ENCODE results near the gene HPD.
"Not testable (repeated sequence)": the region's sequence is repeated elsewhere in the genome, so short reads cannot be mapped to it uniquely, and the experiment has no call there.

The HPD gene

DNA sequence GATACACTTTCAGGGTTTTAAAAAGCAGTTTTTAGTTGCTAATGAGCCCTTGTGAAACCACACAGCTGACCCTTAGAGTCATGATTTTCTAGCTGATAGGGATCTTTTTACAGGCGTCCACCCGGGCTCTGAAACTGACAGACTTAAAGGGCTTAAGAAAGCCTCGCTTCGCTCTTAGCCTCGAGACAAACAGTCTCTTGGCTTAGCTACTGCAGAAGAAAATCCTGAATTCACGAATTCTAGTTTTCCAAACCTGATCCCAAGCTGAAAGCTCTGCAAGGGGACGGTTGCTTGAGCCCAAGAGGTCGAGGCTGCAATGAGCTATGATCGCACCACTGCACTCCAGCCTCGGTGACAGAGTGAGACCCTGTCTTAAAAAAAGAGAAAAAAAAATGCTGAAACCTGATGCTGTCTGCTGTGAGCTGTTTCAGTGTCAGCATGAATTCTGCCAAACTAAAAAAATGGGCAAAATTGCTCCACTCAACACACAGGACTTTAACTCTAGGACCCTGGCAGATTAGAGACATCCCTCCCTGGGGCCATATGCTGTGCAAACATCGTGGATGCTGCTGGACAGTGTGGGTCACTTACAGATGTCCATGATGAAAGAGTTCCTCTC, 3.1 kb upstream of the HPD start:
- FAIRE-seq, result no peak

DNA sequence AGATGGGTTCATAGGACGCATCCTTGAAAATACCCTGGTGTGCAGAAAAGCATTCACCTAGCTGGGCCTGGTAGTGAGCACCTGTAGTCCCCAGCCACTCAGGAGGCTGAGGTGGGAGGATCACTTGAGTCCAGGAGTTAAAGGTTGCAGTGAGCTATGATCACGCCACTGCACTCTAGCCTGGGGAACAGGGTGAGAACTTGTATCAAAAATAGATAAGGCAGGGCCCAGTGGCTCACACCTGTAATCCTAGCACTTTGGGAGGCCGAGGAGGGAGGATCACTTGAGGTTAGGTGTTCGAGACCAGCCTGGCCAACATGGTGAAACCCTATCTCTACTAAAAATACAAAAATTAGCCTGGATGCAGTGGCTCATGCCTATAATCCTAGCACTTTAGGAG, 2.0 kb upstream of the HPD start:
- FAIRE-seq, result not testable (repeated sequence)

DNA sequence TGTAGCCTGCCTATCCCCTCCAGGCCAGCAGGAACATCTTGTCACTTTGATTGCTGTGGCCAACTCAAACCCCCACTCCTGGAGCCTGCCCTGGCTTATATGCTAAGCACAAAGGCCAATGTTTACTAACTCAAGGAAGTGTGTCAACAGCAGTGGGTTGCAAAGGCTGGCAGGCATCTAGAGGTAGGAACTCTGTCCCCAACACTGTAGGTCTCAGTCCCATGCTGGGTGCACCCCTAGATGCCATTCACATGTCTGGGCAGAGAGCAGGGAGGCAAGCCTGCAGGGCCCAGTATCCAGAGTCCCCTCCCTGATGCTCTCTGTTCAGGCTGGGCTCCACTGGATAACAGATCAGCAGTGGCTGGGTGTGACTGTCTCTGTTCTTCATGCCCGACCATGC, 1.6 kb upstream of the HPD start:
- no peak for FAIRE-seq

DNA sequence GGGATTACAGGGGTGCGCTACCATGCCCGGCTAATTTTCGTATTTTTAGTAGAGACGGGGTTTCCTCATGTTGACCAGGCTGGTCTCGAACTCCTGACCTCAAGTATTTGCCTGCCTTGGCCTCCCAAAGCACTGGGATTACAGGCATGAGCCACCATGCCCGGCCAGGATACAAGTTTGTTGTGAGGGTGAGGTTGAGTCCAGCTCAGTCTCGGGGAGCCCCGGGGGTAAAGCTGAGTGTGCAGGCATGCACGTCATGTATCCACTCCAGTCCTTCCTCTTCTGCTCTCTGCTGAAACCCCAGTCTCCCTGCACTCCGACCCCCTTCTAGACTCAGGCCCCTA, 369 bp downstream of the HPD start:
- no peak for FAIRE-seq

- FAIRE-seq, result no peak
These were observed 1.1 kb downstream of the HPD start for GRCh38 chr12:121857322-121858246.

DNA sequence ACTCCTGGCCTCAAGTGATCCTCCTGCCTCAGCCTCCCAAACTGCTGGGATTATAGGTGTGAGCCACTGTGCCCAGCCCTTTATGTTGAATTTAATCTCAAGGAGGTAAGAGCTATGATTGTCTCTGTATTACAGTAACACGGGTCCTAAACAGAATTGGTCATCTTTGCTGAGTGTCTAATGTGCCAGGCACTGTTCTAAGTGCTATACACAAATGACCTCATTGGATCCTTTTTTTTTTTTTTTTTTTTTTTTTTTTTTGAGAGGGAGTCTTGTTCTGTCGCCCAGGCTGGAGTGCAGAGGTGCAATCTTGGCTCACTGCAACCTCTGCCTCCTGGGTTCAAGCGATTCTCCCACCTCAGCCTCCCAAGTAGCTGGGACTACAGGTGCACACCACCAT, 6.3 kb downstream of the HPD start:
- not testable (repeated sequence) for FAIRE-seq

- FAIRE-seq, result no peak
These were observed 9.0 kb downstream of the HPD start for GRCh38 chr12:121849665-121850064.

DNA sequence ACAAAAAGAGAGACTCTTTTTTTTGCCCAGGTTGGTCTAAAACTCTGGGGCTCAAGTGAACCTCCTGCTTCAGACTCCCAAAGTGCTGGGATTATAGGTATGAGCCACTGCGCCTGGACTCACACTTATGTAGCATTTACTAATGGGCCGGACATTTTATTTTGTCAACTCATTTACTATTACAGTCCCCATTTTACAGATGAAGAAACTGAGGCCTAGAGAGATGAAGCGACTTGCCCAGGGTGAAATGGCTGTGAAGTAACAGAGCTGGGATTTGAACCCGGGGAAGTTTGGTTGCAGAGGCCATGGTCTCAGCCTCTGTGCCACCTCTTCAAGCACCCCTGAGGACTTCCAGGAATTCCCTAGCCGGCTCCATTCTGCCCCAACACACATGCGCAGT, 9.4 kb downstream of the HPD start:
- FAIRE-seq, result no peak

GRCh38 chr12:121845701-121846100, 13.0 kb downstream of the HPD start:
- FAIRE-seq, result no peak

DNA sequence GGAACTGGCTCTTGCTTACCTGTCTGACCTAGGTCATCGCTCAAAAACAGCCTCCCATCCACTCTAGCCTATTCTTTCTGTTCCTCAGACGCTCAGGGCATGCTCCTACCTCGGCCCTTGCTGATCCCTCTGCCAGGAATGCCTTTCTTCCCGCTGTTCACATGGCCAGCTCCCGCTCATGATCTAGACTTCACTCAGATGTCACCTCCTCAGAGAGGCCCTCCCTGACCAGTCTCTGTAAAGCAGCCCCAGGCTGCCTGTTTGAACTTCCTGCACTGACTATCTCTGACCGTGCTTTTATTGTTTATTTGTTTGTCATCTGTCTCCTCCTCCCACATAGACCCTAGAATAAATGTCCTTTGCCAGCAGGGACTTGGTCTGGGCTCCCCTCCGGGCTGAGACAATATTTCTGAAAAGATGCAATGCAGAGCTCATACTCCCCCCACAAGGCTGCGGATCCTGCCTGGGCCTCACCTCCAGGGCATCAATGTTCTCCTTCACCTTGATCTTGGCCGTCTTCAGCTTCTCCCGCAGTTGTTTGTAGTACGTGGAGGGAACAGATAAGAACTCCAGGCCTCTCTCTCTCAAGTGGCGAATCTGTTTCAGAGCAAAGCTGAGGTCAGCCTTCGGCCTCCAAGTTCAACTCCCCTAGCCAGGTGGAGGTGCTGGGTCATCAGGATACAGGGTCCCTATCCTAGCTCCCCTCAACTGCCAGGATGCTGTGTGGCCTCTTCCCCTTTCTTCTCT, 15.2 kb downstream of the HPD start:
- no peak for FAIRE-seq

DNA sequence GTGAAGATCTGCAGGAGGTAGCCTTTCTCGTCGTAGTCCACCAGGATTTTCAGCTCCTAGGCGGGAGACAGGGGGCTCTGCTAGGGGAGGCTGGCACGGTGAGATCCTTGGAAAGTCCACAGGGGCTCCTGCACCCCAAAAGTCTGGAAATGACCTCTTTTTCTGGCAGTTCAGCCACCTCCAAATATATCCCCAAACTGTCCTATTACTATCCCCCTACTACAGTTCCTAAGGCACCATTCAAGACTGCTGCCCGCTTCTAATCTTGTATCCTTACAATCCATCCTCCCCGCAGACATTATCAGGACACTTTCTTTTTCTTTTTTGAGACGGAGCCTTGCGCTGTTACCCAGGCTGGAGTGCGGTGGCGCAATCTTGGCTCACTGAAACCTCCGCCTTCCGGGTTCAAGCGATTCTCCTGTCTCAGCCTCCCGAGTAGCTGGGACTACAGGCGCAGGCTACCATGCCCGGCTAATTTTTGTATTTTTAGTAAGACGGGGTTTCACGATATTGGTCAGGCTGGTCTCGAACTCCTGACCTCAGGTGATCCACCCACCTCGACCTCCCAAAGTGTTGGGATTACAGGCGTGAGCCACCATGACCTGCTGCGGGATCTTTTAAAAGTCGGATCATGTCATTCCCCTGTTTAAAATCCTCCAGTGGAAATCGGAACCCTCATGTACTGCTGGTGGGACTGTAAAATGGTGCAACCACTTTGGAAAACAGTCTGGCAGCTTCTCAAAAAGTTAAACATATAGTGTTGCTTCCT, 18.5 kb downstream of the HPD start:
- no peak for FAIRE-seq

DNA sequence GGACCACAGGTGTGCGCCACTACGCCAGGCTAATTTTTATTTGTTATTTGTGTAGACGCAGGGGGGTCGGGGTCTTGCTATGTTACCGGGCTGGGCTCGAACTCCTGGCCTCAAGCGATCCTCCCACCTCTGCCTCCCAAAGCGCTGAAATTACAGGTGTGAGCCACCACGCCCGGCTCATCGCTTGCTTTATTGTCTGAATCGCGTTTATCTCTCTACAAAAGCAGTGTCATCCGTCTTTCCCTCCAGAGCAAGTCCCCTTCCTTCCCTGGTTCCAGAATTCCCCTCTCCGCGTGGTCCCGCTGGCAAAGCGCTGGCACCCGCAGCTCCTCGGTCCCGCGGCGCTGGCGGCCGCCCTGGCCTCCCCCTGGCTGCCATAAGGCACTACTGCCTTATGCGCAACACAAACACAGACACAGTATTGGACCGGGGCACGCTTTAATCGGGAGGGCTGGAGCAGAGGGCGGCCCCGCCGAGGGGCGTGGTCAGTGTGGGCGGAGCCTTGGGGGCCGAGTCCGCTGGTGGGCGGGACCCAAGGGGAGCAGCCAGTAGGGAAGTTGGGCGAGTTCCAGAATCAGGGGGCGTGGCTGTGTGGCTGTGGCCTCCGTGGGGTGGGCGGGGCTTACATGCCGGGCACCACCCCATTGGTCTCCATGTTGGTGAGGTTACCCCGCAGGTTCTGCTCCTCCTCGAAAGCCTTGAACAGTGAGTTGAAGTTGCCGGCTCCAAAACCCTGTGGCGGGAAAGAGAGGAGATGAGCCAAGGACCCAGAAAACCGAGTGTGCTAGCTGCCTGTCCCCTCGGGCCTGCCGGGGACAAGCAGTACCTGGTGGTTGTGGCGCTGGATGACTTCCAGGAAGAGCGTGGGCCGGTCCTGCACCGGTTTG, 19.3 kb downstream of the HPD start:
- no peak for FAIRE-seq

DNA sequence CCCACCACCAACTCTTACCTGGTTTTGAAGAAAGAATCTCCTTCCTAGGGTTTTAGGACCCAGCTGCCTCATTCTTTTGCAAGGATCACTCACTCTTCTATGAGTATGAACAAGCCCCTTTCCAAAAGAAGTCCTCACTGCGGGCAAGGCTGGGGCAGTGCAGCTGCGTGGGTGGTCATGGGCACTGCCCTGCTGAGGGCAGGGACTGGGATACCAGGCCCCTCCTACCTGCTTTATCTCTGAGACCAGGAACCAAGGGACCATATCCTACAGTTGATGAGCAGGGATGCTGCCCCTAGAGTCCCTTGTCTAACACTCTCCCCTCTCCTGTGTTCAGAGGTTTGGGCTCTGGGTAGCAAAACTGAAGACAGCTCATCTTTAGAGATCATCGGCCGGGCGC, 20.5 kb downstream of the HPD start:
- FAIRE-seq, result no peak

DNA sequence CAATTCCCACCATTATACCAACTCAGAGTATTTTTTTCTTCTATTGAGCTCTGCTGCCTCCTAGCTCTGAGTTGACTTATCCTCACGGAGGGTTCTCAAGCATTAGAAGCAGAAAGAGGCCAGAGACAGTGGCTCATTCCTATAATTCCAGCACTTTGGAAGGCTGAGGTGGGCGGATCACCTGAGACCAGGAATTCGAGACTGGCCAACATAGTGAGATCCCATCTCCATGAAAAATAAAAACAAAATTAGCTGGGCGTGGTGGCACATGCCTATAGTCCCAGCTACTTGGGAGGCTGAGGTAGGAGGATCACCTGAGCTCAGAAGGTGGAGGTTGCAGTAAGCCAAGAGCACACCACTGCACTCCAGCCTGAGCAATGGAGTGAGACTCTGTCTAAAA, 21.0 kb downstream of the HPD start:
- FAIRE-seq, result no peak

- no peak for FAIRE-seq
These were observed 27.0 kb downstream of the HPD start for GRCh38 chr12:121831571-121832245.

DNA sequence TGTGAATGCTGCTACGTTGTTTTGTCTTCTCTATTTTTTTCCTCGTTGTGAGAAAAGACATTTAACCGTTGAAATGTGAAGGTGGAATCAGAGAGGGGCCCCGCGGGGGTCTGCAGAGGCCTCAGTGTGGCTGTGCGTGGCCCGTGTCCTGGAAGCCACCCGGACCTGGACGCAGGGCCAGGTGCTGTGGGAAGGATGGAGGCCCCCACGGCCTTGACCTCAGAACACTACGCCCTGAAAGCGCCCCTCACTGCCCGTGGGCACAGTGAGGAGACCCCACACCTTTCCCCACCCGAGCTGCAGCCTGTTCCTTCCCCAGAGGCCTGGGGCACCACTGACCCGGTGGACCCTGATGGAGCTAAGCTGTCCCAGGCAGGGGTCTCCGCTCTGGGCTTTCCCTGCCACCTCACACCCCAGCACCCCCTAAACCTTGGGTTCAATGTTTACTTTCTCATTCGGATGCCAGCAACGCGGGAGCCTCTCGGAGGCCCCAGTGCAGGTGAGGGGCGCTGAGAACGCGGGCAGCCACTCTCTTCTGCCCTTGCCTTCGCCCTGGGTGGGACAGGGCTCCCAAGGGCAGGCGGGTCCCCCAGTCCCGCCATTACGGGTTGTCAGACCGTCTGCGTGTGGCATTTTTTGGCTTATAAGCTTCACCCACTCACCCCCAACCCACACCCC, 27.9 kb downstream of the HPD start:
- no peak for FAIRE-seq

DNA sequence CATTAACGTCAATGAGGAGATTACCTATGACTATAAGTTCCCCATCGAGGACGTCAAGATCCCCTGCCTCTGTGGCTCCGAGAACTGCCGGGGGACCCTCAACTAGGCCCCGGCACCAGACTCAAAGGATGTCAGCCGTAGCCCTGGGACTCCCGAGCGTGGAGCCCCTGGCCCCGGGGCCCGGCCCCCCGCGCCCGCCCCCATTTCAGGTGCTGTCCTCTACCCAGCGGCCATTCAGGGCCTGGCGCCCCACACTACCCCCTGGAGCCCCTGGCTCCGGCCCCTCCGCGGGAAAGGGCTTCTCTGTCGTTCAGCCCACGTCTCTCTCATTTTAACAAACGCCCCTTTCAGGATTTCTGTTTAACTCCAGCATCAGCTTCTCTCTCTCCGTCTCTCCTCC, 28.5 kb downstream of the HPD start:
- FAIRE-seq, result no peak

DNA sequence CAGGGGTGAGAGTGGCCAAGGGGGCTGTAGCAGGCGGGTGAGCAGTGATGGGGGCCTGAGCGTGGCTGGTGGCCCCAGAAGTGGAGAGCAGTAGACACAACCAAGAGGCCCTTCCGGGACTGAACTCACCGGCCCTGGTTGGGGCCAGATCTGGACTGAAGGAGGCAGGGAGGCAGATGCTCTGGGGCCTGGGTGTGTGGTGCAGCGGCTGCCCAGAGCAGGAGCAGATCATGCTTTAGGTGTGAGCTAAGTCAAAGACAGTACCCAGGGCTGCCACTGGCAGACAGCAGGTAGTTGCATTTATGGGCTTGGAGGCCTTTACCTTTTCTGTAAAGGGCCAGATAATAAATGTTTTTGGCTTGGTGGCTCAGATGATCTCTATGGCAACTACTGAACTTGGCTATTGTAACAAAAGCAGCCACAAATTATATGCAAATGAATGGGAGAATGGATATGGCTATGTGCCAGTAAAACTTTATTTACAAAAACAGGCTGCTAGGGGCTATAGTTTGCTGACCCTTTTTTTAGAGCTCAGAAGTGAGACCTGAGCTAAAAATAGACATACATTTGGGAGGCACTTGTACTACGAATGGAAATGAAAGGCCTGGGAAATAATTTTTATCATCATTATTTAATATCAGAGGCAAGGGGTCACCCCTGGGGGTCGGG, 29.3 kb downstream of the HPD start:
- no peak for FAIRE-seq

DNA sequence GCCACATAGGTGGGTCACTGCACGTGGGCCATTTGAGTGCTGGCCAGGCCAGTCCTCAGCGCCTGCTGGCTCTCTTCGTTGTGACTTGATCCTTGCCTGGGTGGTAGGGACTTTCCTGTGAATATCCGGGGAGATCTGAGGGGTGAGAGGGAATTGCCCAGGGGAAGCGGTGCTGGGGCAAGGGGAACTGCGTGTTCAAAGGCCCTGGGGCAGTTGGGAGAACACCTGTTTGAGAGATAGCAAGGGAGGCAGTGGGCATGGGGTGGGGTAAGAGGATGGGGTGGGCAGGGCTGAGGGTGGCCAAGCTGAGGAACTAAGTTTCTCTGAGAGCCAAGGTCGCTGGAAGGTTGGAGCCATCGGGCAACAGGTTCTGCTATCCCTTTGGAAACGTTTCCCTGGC, 29.8 kb downstream of the HPD start:
- FAIRE-seq, result no peak

DNA sequence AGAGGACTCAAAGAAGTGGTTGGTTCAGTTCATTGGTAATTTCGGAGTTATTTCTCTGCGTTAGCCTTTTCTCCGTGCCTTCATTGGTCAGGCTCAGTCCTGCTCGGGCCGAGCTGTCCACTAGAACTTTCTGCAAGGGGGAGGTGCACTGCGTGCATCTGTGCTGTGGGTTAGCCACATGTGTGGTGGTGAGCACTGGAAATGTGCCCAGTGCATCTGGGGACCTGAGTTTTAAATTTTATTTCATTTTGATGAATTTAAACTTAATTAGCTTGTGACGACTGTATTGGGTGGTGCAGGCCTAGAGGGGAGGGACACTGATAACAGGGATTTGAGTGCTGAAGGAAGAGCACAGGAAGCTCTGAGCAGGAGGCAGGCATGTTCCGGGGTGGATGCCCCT, 30.4 kb downstream of the HPD start:
- FAIRE-seq, result no peak
